Measurements from ENCODE around the gene PCDHGA2. TPM values are rescaled to one million over a fixed set of nuclear protein-coding genes. Genes with fewer than 3 reads are reported as not detected.
A peak's percentile ranks its signal among the peaks of the same experiment; 100 is the strongest.

Gene PCDHGA2
- total RNA-seq, 1 donor from 2014 or later: 6.1 TPM

GRCh38 chr5:141319202-141319601 is 19.4 kb upstream of the PCDHGA2 start:
- Histone ChIP-seq H3K4me3 (peak overlapping the region in 1 of 2 donors; percentile 95), H3K9me3 (peaks cover 49% of the 10 kb centered on the region), H3K27me3 (no peaks in the 10 kb centered on the region), H3K4me1 (peaks cover 6% of the 10 kb centered on the region), H3K36me3 (peaks cover 0 to 48% of the 10 kb centered on the region in 2 donors), H3K27ac (no peak overlapping the region)
- intact Hi-C loops (cut with DNase I): no loop called here
- TF ChIP-seq POLR2AphosphoS5 (IDR thresholded peaks at IDR 0.05; ENCODE audit: insufficient read depth in 1 of 2, low read depth in 1 of 2) (no peak), CTCF (IDR thresholded peaks at IDR 0.05) (no peak), POLR2A (IDR thresholded peaks at IDR 0.05) (no peak)
- no peak for DNase-seq (ENCODE audit: extremely low spot score in 2 of 2)

DNA sequence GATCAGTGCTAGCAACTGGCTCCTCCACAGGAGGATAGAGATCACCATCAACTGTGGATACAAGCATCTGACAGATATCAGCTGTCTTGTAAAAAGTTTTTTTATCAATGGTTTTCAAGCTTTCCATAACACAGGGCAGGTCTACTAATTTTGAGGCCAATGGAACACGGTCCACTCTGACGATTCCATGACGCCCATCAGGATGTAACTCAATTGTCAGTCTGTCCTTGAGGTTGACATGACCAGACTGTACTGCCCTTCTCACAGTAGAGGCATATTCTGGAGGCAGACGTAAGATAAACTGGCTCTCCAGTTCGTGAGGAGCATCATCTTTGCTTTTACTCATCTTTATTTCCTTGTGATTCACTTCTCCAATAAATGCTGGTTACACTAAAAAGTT is 18.9 kb upstream of the PCDHGA2 start:
- intact Hi-C loops (cut with DNase I): loop anchor here (5.0 kb wide), 1 partner anchor 243 kb away; no protein-coding TSS in a partner anchor
- H3K27ac ChIP-seq: peak overlapping the region; percentile 93
- no peaks in the 10 kb centered on the region for H3K27me3 ChIP-seq
- peaks cover 6% of the 10 kb centered on the region for H3K4me1 ChIP-seq
- TF ChIP-seq POLR2A (IDR thresholded peaks at IDR 0.05) (no peak), CTCF (IDR thresholded peaks at IDR 0.05) (no peak), POLR2AphosphoS5 (IDR thresholded peaks at IDR 0.05; ENCODE audit: insufficient read depth in 1 of 2, low read depth in 1 of 2) (no peak)
- peaks cover 46% of the 10 kb centered on the region for H3K9me3 ChIP-seq
- no peak for DNase-seq (ENCODE audit: extremely low spot score in 2 of 2)
- peaks cover 0 to 46% of the 10 kb centered on the region in 2 donors for H3K36me3 ChIP-seq
- peak overlapping the region; percentile 74 to 95 for H3K4me3 ChIP-seq

GRCh38 chr5:141320225-141321169 is 18.1 kb upstream of the PCDHGA2 start, which contains the start of gene TAF7:
TSS of gene TAF7 (minus strand) at chr5:141320784. CDS start at chr5:141320044, 740 bp downstream.
- Histone ChIP-seq H3K9me3 (peaks cover 46% of the 10 kb centered on the region), H3K4me1 (peaks cover 6% of the 10 kb centered on the region), H3K4me3 (peak within 1 kb of the TSS; percentile 74 to 95), H3K36me3 (peaks cover 0 to 40% of the 10 kb centered on the region in 2 donors), H3K27me3 (no peaks in the 10 kb centered on the region), H3K27ac (peak within 1 kb of the TSS; percentile 93)
- intact Hi-C loops (cut with DNase I): loop anchor here (5.0 kb wide), 1 partner anchor 242 kb away; no protein-coding TSS in a partner anchor
- DNase-seq (ENCODE audit: extremely low spot score in 2 of 2): no peak
- TF ChIP-seq CTCF (IDR thresholded peaks at IDR 0.05) (peak; percentile 28 to 61 (median 35)), POLR2A (IDR thresholded peaks at IDR 0.05) (peak in 1 of 2 donors; percentile 91), POLR2AphosphoS5 (IDR thresholded peaks at IDR 0.05; ENCODE audit: insufficient read depth in 1 of 2, low read depth in 1 of 2) (peak; percentile 91 to 99)

GRCh38 chr5:141322261-141322660 is 16.3 kb upstream of the PCDHGA2 start:
- Histone ChIP-seq H3K27ac (no peak overlapping the region), H3K27me3 (no peaks in the 10 kb centered on the region), H3K4me3 (no peak overlapping the region), H3K4me1 (peaks cover 6% of the 10 kb centered on the region), H3K9me3 (peaks cover 32% of the 10 kb centered on the region), H3K36me3 (peaks cover 0 to 26% of the 10 kb centered on the region in 2 donors)
- intact Hi-C loops (cut with DNase I): loop anchor here (5.0 kb wide), 1 partner anchor 240 kb away; no protein-coding TSS in a partner anchor
- no peak for DNase-seq (ENCODE audit: extremely low spot score in 2 of 2)
- no peak for TF ChIP-seq POLR2A (IDR thresholded peaks at IDR 0.05)
- TF ChIP-seq CTCF (IDR thresholded peaks at IDR 0.05): no peak
